ENCODE data around the gene TTLL13.

Gene TTLL13

GRCh38 chr15:90210593-90210992 lies 38.8 kb upstream of the TTLL13 start:
- no peak overlapping the region for H3K4me3 ChIP-seq (ENCODE audit: low read depth, low read length)
- TF ChIP-seq CTCF (IDR thresholded peaks at IDR 0.05; ENCODE audit: insufficient read depth, low read depth, low read length, missing control alignments), result no peak
- DNase-seq (ENCODE audit: low read depth), result no peak

GRCh38 chr15:90211009-90211408 lies 38.3 kb upstream of the TTLL13 start:
- no peak overlapping the region for H3K4me3 ChIP-seq (ENCODE audit: low read depth, low read length)
- DNase-seq (ENCODE audit: low read depth), result no peak

GRCh38 chr15:90211440-90212143 lies 37.8 kb upstream of the TTLL13 start:
- DNase-seq (ENCODE audit: low read depth), result no peak
- no peak for TF ChIP-seq CTCF (IDR thresholded peaks at IDR 0.05; ENCODE audit: insufficient read depth, low read depth, low read length, missing control alignments)
- H3K4me3 ChIP-seq (ENCODE audit: low read depth, low read length), result no peak overlapping the region

More at GRCh38 chr15:90211009-90211408, 38.3 kb upstream of the TTLL13 start:
- no peak for TF ChIP-seq CTCF (IDR thresholded peaks at IDR 0.05; ENCODE audit: insufficient read depth, low read depth, low read length, missing control alignments)

GRCh38 chr15:90212221-90213098 lies 36.9 kb upstream of the TTLL13 start:
- no peak for DNase-seq (ENCODE audit: low read depth)
- no peak overlapping the region for H3K4me3 ChIP-seq (ENCODE audit: low read depth, low read length)
- TF ChIP-seq CTCF (IDR thresholded peaks at IDR 0.05; ENCODE audit: insufficient read depth, low read depth, low read length, missing control alignments), result no peak

- no peak overlapping the region for H3K4me3 ChIP-seq (ENCODE audit: low read depth, low read length)
- no peak for TF ChIP-seq CTCF (IDR thresholded peaks at IDR 0.05; ENCODE audit: insufficient read depth, low read depth, low read length, missing control alignments)
- peak; percentile 37 for DNase-seq (ENCODE audit: low read depth)
These were observed 36.1 kb upstream of the TTLL13 start for GRCh38 chr15:90213122-90213817.

GRCh38 chr15:90213818-90214204 lies 35.5 kb upstream of the TTLL13 start:
- DNase-seq (ENCODE audit: low read depth), result no peak
- no peak for TF ChIP-seq CTCF (IDR thresholded peaks at IDR 0.05; ENCODE audit: insufficient read depth, low read depth, low read length, missing control alignments)
- H3K4me3 ChIP-seq (ENCODE audit: low read depth, low read length), result no peak overlapping the region

Data from GM12865 (cell line).